Esophagus squamous epithelium (tissue), 4 donors: ENCODE results near the gene MAP2K3.

Experiments used
- POLR2A ChIP-seq, 4 donors: fragments of 450-650 bp; IDR thresholded peaks; one replicate each; pipeline ENCODE4 v1.6.1; 2017; ENCODE audit warnings: antibody characterized with exemption in 4 of 4, mild to moderate bottlenecking in 4 of 4, moderate library complexity in 3 of 4
- TF ChIP-seq, protein P1 (sequence below), 6 experiments: fragments of 450-650 bp in 4 of 6; fragments of 200-600 bp in 2 of 6; sonication (generic) in 2 of 6; IDR thresholded peaks; one replicate each; pipeline ENCODE4 v1.5.1; 2016 to 2019; ENCODE audit warnings: antibody characterized with exemption in 6 of 6, mild to moderate bottlenecking in 4 of 6, moderate library complexity in 4 of 6

GRCh38 chr17:21356537-21357127 lies 72.1 kb downstream of the MAP2K3 start:
- TF ChIP-seq, protein P1, sequence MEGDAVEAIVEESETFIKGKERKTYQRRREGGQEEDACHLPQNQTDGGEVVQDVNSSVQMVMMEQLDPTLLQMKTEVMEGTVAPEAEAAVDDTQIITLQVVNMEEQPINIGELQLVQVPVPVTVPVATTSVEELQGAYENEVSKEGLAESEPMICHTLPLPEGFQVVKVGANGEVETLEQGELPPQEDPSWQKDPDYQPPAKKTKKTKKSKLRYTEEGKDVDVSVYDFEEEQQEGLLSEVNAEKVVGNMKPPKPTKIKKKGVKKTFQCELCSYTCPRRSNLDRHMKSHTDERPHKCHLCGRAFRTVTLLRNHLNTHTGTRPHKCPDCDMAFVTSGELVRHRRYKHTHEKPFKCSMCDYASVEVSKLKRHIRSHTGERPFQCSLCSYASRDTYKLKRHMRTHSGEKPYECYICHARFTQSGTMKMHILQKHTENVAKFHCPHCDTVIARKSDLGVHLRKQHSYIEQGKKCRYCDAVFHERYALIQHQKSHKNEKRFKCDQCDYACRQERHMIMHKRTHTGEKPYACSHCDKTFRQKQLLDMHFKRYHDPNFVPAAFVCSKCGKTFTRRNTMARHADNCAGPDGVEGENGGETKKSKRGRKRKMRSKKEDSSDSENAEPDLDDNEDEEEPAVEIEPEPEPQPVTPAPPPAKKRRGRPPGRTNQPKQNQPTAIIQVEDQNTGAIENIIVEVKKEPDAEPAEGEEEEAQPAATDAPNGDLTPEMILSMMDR (IDR thresholded peaks at IDR 0.05) = no peak
- TF ChIP-seq POLR2A (IDR thresholded peaks at IDR 0.05) = no peak
